Activated CD4-positive, alpha-beta T cell treated with anti-CD3 and anti-CD28 coated beads for 4 hours (primary cell): ENCODE measurements around the gene ZNF135.

ENCODE experiments used
- DNase-seq, 2 donors: peaks; one replicate each; pipeline ENCODE4 v3.0.0-alpha.2; 2020

The ZNF135 gene

GRCh38 chr19:58059003-58059670 lies at the start of gene ZNF135:
TSS of gene ZNF135 (plus strand) at chr19:58059282. CDS start at chr19:58060003, 721 bp downstream.
- peak; percentile 34 to 44 for DNase-seq

DNA sequence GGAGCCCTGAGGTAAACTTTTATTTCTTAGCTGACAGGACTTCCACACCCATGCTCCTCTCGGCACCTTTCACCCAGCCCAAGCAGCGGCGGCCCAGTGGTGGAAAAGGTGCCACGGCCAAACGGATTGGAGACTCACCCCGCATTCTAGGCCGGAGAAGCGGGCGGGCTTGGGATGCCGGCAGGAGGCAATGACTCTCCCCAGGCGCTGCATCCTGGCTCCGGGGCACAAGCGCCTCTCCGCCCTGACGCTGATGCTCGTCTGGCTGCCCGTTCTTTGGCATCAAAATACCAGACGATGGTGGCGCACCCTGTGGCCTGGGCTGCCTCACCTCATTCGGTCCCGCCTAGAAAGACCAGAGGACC lies 49.8 kb upstream of the ZNF135 start:
- no peak for DNase-seq

GRCh38 chr19:58009666-58010301 lies 49.3 kb upstream of the ZNF135 start:
- peak; percentile 11 to 19 for DNase-seq

DNA sequence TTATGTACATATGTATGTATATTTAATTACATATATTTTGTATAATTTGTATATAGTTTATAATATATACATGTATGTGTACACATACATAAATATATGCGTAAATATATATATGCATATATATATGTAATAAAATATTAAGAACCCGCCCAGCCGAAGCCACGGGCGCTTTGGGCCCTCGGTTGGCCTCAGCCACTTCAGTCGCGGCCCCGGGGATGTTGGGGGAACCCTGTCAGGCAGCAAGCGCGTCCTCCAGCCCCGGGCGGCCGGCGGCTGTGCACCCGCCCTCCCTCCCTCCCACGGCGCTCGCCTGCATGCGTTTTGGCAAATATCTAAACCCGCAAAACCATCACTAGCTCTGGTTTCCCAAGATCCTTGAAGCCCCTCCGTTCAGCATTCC lies 48.6 kb upstream of the ZNF135 start:
- DNase-seq = no peak

- DNase-seq = no peak
Measured at GRCh38 chr19:58014141-58014540, 44.9 kb upstream of the ZNF135 start.

DNA sequence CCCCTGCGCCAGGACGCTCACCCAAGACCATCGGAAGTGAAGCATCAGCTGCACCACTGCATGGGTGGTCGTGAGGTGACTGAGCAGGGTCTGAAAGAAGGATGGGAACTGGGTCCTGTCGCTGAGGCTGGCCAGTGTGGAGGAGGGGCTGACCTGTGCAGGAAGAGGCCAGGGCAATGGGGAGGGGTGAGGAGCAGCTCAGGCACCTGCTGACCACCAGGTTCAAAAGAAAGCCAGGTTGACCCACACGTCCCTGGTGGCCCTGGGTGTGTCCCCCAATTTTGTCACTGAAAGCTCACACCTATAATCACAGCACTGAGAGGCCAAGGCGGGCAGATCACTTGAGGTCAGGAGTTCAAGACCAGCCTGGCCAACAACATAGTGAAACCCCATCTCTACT lies 39.0 kb upstream of the ZNF135 start:
- DNase-seq = no peak

DNA sequence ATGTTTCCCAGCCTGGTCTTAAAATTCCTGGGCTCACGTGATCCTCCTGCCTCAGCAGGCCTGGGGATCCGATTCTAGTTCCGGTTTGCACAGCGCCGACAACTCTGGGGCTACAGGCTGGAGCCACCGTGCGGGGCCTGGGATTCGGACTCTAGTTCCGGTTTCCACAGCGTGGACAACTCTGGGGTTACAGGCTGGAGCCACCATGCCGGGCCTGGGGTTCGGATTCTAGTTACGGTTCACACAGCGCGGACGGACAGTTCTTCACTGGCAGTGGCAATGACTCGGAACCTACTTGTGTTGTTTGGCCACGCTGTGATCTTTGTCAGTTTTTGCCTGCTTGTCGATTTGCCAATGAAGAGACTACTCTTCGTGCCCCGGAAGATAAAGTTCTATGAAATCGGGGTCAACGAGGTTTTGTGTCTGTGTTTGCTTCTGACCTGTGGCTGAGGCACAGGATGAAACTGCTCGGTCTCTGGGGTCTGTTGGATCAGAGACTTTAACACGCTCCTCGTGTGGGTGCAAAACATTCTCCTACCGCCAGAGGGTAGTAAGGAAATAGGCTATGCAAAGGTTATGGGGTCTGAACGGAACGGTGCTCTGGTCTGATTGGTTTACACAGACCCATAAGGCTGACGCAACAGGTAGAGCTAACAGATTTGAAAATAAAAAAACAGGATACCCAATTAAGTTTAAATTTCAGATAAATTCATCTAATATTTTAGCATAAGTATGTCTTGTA lies 37.4 kb upstream of the ZNF135 start:
- DNase-seq = peak; percentile 18 to 25

GRCh38 chr19:58022283-58022660 lies 36.8 kb upstream of the ZNF135 start:
- no peak for DNase-seq

DNA sequence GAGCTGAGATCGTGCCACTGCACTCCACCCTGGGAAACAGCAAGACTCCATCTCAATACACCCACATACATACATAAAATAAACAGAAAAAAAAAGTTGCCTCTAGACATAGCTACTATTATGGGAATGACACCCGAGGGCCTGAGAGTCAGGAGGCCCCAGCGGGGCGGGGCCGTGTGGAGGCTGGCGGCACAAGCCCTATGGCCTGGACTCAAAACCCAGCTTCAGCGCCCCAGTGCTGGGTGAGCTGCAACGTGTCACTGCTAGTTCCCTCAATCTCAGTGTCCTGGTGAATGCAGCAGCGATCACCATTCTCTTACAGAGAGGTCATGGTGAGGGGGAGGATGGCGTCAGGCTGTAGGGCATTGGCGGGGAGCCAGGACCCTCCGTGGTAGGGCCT lies 34.4 kb upstream of the ZNF135 start:
- DNase-seq = no peak

GRCh38 chr19:58033741-58034476 lies 25.2 kb upstream of the ZNF135 start, which contains the start of gene ZSCAN1:
TSS of gene ZSCAN1 (plus strand) at chr19:58034025. CDS start at chr19:58037837, 3,812 bp downstream.
- DNase-seq = no peak

DNA sequence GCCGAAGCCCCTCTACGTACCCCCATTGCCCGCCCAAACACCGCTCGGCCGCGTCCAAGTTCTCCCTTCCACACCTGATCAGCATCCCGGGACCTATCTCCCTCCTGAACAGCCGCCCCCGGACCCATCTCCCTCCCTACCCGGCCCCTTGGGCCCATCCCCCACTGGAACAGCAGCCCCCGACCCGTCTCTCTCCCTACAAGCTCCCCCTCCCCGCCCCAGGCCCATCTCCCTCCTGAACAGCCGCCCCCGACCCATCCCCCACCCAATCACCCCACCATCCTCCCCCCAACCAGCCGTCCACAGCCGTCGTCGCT lies 24.6 kb upstream of the ZNF135 start:
- no peak for DNase-seq

DNA sequence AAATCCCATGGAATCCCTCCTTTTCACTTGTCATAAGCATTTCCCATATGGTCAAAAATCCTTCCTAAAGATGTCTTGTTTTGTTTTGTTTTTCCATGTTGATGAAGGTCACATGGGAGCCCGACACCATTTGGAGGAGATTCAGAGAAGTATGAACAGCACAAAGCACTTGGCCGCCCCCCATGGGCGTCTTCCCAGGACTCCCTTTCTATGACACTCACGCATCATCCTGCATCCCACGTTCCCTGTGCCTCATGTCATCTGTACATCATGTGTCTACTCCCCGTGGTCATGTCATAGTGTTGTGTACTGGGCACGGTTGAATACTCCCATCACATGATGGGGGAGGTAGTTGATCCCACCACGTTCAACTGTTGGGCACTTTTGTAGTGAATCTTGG lies 23.2 kb upstream of the ZNF135 start:
- DNase-seq = no peak

- DNase-seq = no peak
Measured at GRCh38 chr19:58037927-58038687, 21.0 kb upstream of the ZNF135 start.

DNA sequence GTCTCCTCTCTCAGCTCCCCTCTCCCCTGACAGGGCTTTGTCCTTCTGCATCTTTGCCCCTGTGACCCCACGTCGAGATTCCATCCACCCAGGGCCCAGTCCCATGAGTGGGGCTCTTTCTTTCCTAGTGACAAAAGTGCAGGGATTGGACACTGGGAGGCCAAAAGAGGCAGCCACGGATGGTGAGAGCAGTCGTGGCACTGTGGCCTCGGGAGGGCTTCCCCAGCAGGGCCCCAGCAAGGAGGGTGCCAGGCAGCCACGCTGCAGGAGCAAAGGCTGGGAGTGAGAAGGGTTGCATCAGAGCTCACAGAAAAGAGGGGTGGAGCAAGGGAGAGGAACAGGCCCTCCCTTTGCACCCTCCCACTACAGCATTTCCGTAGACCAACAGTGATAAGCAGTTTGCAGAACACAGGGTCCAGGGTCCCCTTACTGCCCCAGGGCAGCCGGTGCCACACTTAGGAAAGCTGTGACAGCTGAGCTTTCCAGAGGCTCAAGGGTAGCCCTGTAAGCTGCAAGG lies 20.3 kb upstream of the ZNF135 start:
- no peak for DNase-seq

GRCh38 chr19:58040751-58041525 lies 18.1 kb upstream of the ZNF135 start:
- DNase-seq = no peak

GRCh38 chr19:58042495-58043340 lies 16.4 kb upstream of the ZNF135 start:
- no peak for DNase-seq

GRCh38 chr19:58044391-58044790 lies 14.7 kb upstream of the ZNF135 start:
- no peak for DNase-seq

- DNase-seq = no peak
Measured at GRCh38 chr19:58044886-58045285, 14.2 kb upstream of the ZNF135 start.

- DNase-seq = no peak
Measured at GRCh38 chr19:58045411-58046050, 13.6 kb upstream of the ZNF135 start.

GRCh38 chr19:58046856-58047255 lies 12.2 kb upstream of the ZNF135 start:
- no peak for DNase-seq
